GM06990 (cell line): ENCODE results near the gene PPP1R12C.

Source experiments
- DNase-seq: peaks from one replicate; pipeline ENCODE4 v3.0.0-alpha.2; 2011; ENCODE audit not compliant: insufficient read length; ENCODE audit errors: extremely low read depth
- H3K27me3 ChIP-seq: replicated peaks from 2 replicates; pipeline ENCODE4 v1.6.0; 2011; ENCODE audit warnings: low read length; ENCODE audit not compliant: control insufficient read depth, insufficient read depth
- H3K36me3 ChIP-seq: 2 replicates; pipeline ENCODE4 v1.5.1; 2011; ENCODE audit warnings: low read length; ENCODE audit not compliant: control insufficient read depth, insufficient read depth
- H3K4me3 ChIP-seq: replicated peaks from 2 replicates; pipeline ENCODE4 v1.5.1; 2011; ENCODE audit warnings: low read depth, mild to moderate bottlenecking, control low read depth, low read length
- TF ChIP-seq, protein P1 (sequence below): IDR thresholded peaks from 2 replicates; pipeline ENCODE4 v1.5.1; 2011; ENCODE audit warnings: low read length, control low read depth, mild to moderate bottlenecking, inconsistent platforms; ENCODE audit not compliant: insufficient read depth, poor library complexity, severe bottlenecking

The PPP1R12C gene

DNA sequence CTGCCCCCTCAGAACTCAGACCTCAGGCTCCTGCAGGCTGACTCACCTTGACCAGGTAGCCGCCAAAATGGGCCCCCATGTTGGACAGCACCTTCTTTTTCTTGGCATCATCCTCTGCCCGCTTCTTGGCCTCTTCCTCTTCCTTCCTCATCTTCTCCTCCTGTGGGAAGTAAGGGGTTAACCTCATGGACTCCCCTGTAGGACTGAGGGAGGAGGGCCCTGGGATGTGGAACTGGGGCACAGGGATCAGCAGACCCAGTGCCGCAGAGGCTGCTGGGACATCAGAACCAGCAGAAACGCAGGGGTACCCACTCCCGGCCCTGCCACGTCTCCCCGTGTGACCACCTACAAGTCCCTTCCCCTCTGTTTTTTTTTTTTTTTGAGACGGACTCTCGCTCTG lies 20.5 kb upstream of the PPP1R12C start:
- H3K36me3 ChIP-seq, result no peaks in the 10 kb centered on the region
- no peak for DNase-seq
- H3K27me3 ChIP-seq, result peaks cover 3% of the 10 kb centered on the region
- no peak overlapping the region for H3K4me3 ChIP-seq
- TF ChIP-seq, protein P1, sequence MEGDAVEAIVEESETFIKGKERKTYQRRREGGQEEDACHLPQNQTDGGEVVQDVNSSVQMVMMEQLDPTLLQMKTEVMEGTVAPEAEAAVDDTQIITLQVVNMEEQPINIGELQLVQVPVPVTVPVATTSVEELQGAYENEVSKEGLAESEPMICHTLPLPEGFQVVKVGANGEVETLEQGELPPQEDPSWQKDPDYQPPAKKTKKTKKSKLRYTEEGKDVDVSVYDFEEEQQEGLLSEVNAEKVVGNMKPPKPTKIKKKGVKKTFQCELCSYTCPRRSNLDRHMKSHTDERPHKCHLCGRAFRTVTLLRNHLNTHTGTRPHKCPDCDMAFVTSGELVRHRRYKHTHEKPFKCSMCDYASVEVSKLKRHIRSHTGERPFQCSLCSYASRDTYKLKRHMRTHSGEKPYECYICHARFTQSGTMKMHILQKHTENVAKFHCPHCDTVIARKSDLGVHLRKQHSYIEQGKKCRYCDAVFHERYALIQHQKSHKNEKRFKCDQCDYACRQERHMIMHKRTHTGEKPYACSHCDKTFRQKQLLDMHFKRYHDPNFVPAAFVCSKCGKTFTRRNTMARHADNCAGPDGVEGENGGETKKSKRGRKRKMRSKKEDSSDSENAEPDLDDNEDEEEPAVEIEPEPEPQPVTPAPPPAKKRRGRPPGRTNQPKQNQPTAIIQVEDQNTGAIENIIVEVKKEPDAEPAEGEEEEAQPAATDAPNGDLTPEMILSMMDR, result no peak

DNA sequence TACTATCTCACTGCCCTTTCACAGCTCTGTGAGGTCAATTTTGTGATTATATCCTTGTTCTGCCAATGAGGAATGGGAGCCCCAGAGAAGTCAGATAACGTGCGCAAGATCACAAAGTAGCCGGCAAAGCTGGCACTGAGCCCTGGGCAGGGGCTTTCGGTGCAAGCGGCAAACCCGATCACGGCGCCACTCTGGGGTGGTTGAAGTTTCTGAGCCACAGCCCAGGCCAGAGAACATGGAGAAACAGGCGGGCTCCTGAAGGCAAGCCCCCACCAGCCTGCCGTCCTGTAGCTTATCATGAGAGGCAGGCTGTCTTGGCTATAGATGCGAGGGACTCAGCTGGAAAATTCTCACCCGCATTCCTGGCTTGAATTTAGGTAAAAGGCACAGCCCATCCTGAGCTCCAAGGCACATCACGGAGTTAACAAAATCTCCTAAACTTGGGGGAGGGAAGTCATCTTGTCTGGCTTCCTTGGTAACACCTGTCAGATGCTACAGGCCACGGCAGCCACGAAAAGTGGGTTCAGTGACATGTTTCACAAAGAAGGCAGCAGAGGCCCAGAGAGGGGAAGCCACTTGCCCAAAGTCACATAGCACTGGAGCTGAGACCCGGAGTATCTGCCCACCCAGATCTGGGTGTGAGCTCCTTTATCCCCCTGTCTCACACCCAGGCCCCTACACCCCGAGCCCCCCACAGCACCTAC lies 19.1 kb upstream of the PPP1R12C start:
- Histone ChIP-seq H3K27me3 (peaks cover 3% of the 10 kb centered on the region), H3K36me3 (no peaks in the 10 kb centered on the region), H3K4me3 (no peak overlapping the region)
- no peak for DNase-seq
- TF ChIP-seq, protein P1, result no peak

DNA sequence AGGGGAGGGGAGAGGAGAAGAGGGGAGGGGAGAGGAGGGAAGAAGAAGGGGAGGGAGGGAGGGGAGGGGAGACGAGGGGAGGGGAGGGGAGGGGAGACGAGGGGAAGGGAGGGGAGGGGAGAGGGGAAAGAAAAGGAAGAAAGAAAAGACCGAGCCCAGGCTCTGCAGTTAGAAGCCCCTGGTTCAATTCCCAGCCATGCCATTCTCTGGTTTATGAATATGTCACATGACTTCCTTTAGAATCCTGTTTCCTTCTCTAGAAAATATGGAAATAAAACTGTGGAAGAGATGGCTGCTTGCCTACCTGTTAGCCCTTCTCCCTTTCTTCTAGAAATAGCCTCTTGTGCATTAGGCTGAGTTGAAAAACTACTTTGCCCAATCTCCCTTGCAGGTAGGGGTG lies 17.3 kb upstream of the PPP1R12C start:
- Histone ChIP-seq H3K36me3 (no peaks in the 10 kb centered on the region), H3K27me3 (peaks cover 3% of the 10 kb centered on the region), H3K4me3 (no peak overlapping the region)
- no peak for DNase-seq
- TF ChIP-seq, protein P1, result no peak

DNA sequence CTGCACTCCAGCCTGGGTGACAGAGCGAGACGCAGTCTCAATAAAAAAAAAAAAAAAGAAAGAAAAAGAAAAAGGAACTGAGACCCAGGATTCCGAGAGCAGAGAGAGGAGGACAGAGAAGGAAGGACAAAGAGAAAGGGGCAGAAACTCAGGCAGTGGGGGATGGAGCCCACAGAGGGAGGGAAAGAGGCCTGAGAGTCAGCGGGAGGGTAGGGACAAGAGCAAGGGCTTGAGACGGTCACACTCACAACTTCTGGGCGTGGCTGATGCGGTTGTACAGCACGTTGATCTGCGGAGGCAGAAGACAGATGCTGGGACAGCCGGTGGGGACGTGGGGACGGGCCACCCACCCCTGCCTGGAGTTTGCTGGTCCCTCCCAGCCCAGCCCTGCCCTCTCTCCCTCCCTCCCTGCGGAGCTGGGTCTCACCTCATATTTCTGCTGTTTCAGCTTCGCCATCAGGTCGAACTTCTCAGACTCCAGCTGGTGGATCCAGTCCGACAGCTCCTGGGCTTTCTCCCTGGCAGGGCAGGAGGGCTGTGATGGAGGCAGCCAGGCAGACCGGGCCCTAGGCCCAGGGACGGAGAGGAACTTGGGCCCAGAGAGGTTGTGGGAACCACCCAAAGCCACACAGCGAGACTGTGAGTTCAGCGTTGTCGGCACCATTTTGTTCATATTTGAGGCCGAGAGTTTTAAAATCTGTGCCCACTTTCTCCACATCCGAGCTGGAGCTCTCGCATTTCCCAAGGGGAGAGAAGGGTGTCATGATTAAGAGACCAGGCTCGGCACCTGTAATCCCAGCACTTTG lies 16.4 kb upstream of the PPP1R12C start:
- no peak for DNase-seq
- TF ChIP-seq, protein P1, result no peak
- Histone ChIP-seq H3K4me3 (no peak overlapping the region), H3K27me3 (peaks cover 3% of the 10 kb centered on the region), H3K36me3 (no peaks in the 10 kb centered on the region)

DNA sequence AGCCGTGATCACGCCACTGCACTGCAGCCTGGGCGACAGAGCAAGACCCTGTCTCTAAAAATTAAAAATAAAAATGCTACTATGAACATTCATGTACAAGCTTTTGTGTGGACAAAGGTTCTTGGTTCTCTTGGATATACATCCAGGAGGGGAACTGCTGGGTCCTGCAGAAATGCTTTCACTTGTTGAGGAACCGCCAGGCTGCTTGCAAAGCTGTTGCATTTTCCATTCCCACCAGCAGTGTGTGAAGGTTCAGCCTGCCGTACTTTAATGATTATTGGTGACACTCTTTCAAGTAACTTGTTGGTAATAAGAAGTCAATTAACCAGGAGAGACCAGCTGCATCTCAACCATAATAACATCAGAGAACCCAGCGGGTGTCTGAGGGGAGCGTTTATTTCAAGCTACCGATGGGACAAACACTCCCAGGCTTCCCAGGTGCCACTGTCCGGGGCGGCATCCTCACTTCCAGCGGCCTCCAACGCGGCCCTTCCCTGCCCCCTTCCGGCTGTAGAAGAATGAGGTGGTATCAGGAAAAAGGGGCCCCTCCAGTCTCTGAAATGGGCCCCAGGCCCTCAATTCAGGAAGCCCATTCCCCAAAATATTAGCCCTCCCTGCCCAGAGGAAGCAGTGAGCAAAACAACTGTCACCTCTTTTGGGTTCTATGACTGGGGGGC lies 15.2 kb upstream of the PPP1R12C start:
- Histone ChIP-seq H3K27me3 (peaks cover 3% of the 10 kb centered on the region), H3K4me3 (no peak overlapping the region), H3K36me3 (no peaks in the 10 kb centered on the region)
- TF ChIP-seq, protein P1, result peak; percentile 48
- no peak for DNase-seq
